GM18520 (cell line): ENCODE measurements around the gene DNAJC19.
A peak's percentile ranks its signal among the peaks of the same experiment; 100 is the strongest.

Experiments
- ATAC-seq: cut with Tn5 transposase; IDR thresholded peaks from one replicate; pipeline ENCODE4 v1.9.1; 2021; ENCODE audit not compliant: unreplicated experiment

DNAJC19 gene

GRCh38 chr3:180961552-180961951 lies 28.0 kb downstream of the DNAJC19 start:
- ATAC-seq = no peak

GRCh38 chr3:180961087-180961486 lies 28.4 kb downstream of the DNAJC19 start:
- ATAC-seq = no peak

GRCh38 chr3:180959691-180960090 lies 29.8 kb downstream of the DNAJC19 start:
- peak; percentile 52 for ATAC-seq

GRCh38 chr3:180947761-180948390 lies 41.7 kb downstream of the DNAJC19 start:
- no peak for ATAC-seq

GRCh38 chr3:180940826-180941225 lies 48.7 kb downstream of the DNAJC19 start:
- ATAC-seq = no peak

GRCh38 chr3:180934638-180935037 lies 54.9 kb downstream of the DNAJC19 start:
- ATAC-seq = no peak
